ENCODE measurements around the gene PLAAT5. TPM values are rescaled to one million over a fixed set of nuclear protein-coding genes. Genes with fewer than 3 reads are reported as not detected.

Gene PLAAT5
- total RNA-seq, 1 experiment from 2014 or later = not detected

- no peaks in the 10 kb centered on the region for H3F3A ChIP-seq (ENCODE audit: insufficient read depth, low read depth)
- no peaks in the 10 kb centered on the region for H3K9me2 ChIP-seq (ENCODE audit: insufficient read depth)
- no peaks in the 10 kb centered on the region for H3K36me3 ChIP-seq (ENCODE audit: low read depth)
- no peaks in the 10 kb centered on the region; the same call in 1 of the 2 replicates for H4K20me1 ChIP-seq (ENCODE audit: insufficient read depth)
- intact Hi-C loops (cut with micrococcal nuclease; ENCODE audit: unreplicated experiment) = loop anchor here (1.0 to 10.0 kb wide), 6 partner anchors 52 to 258 kb away; partner anchors contain the start of gene PLAAT2
- no peaks in the 10 kb centered on the region for H3K4me1 ChIP-seq (replicated peaks; ENCODE audit: insufficient read depth)
- H3K27ac ChIP-seq = no peak overlapping the region
- BruUV-seq (replicated peaks) = no TSS peak
- peak; percentile 62 to 63 for DNase-seq
- peaks cover 4% of the 10 kb centered on the region; the same call in 1 of the 2 replicates for H3K9me3 ChIP-seq (ENCODE audit: insufficient read depth, low read depth)
- H2AFZ ChIP-seq = no peak overlapping the region
- H3K27me3 ChIP-seq (ENCODE audit: insufficient read depth, low read depth) = no peaks in the 10 kb centered on the region
- TF ChIP-seq EZH2 (IDR thresholded peaks at IDR 0.05; ENCODE audit: low read depth) (no peak), CTCF (conservative IDR thresholded peaks at IDR 0.05) (peak; percentile 99)
- no peaks in the 10 kb centered on the region for H3K79me2 ChIP-seq (ENCODE audit: low read depth)
- H3K4me2 ChIP-seq = no peak overlapping the region
- no peak overlapping the region for H3K4me3 ChIP-seq
- CTCF ChIA-PET = interaction anchor here (1.0 to 1.5 kb wide), 5 partner anchors 28 to 573 kb away, joined by 3 to 13 read pairs (median 4); partner anchors contain the start of gene PLAAT4
- POLR2A ChIA-PET (ENCODE audit: unreplicated experiment) = no interaction called here
Measured at GRCh38 chr11:63478896-63479295, 12.1 kb downstream of the PLAAT5 start.

GRCh38 chr11:63476618-63477017, 14.3 kb downstream of the PLAAT5 start:
- no peaks in the 10 kb centered on the region; the same call in 1 of the 2 replicates for H4K20me1 ChIP-seq (ENCODE audit: insufficient read depth)
- no peak for DNase-seq
- H3K4me2 ChIP-seq = no peak overlapping the region
- no TSS peak for BruUV-seq (replicated peaks)
- ChIA-PET POLR2A (ENCODE audit: unreplicated experiment) (no interaction called here), CTCF (no interaction called here)
- no peak overlapping the region for H3K27ac ChIP-seq
- no peaks in the 10 kb centered on the region for H3F3A ChIP-seq (ENCODE audit: insufficient read depth, low read depth)
- H3K9me3 ChIP-seq (ENCODE audit: insufficient read depth, low read depth) = 0 out of 2 replicates have a peak, but pooled peaks cover 4% of the 10 kb centered on the region
- no peak for TF ChIP-seq CTCF (conservative IDR thresholded peaks at IDR 0.05)
- TF ChIP-seq EZH2 (IDR thresholded peaks at IDR 0.05; ENCODE audit: low read depth) = no peak
- H3K9me2 ChIP-seq (ENCODE audit: insufficient read depth) = no peaks in the 10 kb centered on the region
- no peaks in the 10 kb centered on the region for H3K27me3 ChIP-seq (ENCODE audit: insufficient read depth, low read depth)
- no peaks in the 10 kb centered on the region for H3K4me1 ChIP-seq (replicated peaks; ENCODE audit: insufficient read depth)
- no peaks in the 10 kb centered on the region for H3K36me3 ChIP-seq (ENCODE audit: low read depth)
- no peak overlapping the region for H2AFZ ChIP-seq
- intact Hi-C loops (cut with micrococcal nuclease; ENCODE audit: unreplicated experiment) = loop anchor here (5.0 to 10.0 kb wide), 2 partner anchors 88 to 261 kb away; partner anchors contain the start of gene PLAAT2
- no peaks in the 10 kb centered on the region for H3K79me2 ChIP-seq (ENCODE audit: low read depth)
- H3K4me3 ChIP-seq = no peak overlapping the region

- no peaks in the 10 kb centered on the region for H3F3A ChIP-seq (ENCODE audit: insufficient read depth, low read depth)
- H3K79me2 ChIP-seq (ENCODE audit: low read depth) = no peaks in the 10 kb centered on the region
- BruUV-seq (replicated peaks) = no TSS peak
- peaks cover 7% of the 10 kb centered on the region for H3K27me3 ChIP-seq (ENCODE audit: insufficient read depth, low read depth)
- 0 out of 2 replicates have a peak, but pooled peaks cover 4% of the 10 kb centered on the region for H3K9me3 ChIP-seq (ENCODE audit: insufficient read depth, low read depth)
- H4K20me1 ChIP-seq (ENCODE audit: insufficient read depth) = no peaks in the 10 kb centered on the region
- H2AFZ ChIP-seq = no peak overlapping the region
- H3K36me3 ChIP-seq (ENCODE audit: low read depth) = no peaks in the 10 kb centered on the region
- H3K4me3 ChIP-seq = no peak overlapping the region
- H3K27ac ChIP-seq = no peak overlapping the region
- TF ChIP-seq CTCF (conservative IDR thresholded peaks at IDR 0.05) = no peak
- TF ChIP-seq EZH2 (IDR thresholded peaks at IDR 0.05; ENCODE audit: low read depth) = no peak
- no peaks in the 10 kb centered on the region for H3K9me2 ChIP-seq (ENCODE audit: insufficient read depth)
- no peak overlapping the region for H3K4me2 ChIP-seq
- H3K4me1 ChIP-seq (replicated peaks; ENCODE audit: insufficient read depth) = no peaks in the 10 kb centered on the region
- POLR2A ChIA-PET (ENCODE audit: unreplicated experiment) = no interaction called here
- DNase-seq = no peak
- CTCF ChIA-PET = interaction anchor here (0.7 kb wide), 1 partner anchor 1307 kb away, joined by 4 read pairs; no protein-coding TSS in a partner anchor
- intact Hi-C loops (cut with micrococcal nuclease; ENCODE audit: unreplicated experiment) = loop anchor here (10.0 kb wide), 1 partner anchor 92 kb away; the partner anchor contains the start of gene PLAAT2
Measured at GRCh38 chr11:63472372-63472771, 18.6 kb downstream of the PLAAT5 start.

Measured in PC-9 (cell line).